HG03442 (cell line): ENCODE measurements around the gene FAM114A1.
"Not testable (repeated sequence)": the region's sequence is repeated elsewhere in the genome, so short reads cannot be mapped to it uniquely, and the experiment has no call there.

ENCODE experiments used
- ATAC-seq: cut with Tn5 transposase; IDR thresholded peaks from one replicate; pipeline ENCODE4 v1.9.1; 2021; ENCODE audit warnings: mild to moderate bottlenecking, moderate library complexity; ENCODE audit not compliant: unreplicated experiment

The FAM114A1 gene

DNA sequence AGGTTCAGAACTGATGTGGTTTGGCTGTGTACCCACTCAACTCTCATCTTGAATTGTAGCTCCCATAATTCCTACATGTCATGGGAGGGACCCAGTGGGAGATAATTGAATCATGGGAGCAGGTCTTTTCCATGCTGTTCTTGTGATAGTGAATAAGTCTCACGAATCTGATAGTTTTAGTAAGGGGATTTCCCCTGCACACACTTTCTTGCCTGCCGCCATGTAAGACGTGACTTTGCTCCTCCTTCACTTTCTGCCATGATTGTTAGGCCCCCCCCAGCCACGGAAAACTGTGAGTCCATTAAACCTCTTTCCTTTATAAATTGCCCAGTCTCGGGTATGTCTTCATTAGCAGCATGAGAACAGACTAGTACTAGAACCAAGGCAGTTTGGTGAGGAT is 91.6 kb downstream of the FAM114A1 start:
- not testable (repeated sequence) for ATAC-seq

DNA sequence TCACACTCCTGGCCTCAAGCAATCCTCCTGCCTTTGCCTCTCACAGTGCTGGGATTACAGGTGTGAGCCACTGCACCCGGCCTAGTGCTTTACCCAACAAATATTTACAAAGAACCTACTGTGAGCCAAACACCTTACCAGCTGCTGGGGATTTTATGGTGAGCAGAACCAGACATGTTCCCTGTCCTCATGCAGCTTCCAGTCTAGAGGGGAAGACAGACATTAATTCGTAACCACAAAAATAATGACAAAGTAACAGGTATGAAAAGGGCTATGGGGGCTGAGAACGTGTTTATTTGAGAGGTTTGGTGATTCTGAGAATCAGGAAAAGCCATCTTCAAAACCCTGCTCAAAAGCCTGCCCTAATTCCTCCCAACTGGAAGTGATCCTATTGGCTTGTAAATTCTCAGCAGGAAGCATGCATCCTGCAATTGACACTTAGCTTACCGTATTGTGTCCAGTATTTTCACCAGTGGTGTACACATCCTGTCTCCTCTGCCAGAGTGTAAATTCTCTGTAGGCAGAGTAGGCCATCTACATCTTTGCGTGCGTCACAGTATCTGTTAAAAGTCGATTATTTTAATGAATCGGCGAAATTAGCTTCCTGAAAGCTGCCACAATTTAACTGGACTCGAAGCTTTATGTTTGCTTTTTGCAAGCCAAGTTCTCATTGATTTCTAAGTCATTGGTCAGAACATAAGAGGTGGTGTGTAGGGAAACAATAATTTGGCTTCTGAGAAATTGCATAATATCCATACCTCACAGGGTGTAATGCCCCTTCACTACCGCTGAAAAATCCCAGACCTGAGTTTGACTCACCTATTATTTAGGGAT is 97.6 kb downstream of the FAM114A1 start:
- ATAC-seq = no peak

DNA sequence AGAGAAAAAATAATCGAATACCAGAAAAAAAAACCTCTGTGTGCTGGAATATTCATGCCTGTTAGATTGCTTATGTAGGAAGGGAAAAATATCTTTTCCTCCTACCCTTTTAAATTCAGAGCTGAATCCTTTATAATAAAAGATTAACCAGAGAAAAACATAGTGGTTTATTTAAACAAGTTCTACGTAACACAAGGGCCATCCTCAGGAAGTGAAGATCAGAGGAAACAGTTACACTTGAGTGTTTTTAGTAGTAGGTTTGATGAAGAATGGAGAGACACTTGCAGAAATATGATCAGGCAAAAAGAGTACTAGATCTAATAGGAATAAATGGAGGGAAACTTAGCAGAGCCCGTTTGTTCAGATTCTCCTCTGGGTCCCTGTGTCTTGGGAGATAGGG is 98.3 kb downstream of the FAM114A1 start:
- no peak for ATAC-seq

DNA sequence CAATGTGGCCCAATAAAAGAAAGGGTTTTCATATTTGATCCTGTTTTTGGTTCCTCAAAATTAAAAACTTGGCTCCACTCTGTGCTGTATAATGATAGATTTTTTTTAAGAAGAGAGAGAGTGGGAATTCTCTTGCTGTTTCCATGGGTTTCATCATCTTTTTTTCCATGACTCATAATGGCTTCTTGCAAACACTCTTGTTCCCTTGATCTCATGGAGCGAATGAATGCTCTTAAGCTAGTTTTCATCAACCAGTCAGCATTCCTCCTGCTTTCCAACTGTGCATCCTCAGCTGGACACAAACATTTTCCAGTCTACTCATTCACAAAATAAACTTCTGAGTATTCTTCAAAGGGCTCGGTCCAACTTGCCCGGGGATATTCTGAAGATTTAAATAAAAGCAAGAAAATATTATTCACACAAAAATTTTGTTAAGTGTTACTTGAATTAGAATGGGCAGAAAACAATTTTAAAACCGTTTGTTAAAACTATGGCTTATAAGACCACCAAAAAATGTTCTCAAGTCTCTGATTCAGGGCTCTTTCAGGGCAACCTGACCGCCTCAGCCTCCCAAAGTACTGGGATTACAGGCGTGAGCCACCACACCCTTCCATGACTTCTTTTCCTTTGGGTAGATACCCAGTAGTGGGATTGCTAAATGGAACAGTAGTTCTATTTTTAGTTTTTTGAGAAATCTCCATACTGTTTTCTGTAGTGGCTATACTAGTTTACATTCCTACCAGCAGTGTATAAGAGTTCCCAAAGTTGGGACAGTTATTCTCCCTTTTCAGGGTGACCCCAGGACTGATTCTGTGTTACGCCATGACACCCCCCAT is 99.9 kb downstream of the FAM114A1 start:
- ATAC-seq = no peak

DNA sequence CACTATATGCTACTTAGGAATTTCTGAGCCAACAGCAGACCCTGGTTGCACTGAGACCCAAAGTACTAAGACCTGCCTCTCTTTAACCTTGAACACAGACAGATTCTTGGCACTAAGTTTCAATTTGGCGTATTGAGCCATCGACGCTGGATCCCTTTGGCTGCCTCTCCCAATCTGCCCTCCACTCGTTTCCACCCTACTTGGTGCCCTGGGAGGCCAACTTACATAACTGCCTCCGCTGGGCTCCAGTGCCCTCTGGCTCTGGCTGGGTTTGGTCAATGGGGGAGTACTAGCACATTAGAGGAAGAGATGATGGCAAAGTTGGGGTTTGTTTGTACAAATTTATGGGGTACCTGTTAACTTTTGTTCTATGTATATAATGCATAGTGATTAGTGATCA is 101.1 kb downstream of the FAM114A1 start:
- ATAC-seq = no peak

DNA sequence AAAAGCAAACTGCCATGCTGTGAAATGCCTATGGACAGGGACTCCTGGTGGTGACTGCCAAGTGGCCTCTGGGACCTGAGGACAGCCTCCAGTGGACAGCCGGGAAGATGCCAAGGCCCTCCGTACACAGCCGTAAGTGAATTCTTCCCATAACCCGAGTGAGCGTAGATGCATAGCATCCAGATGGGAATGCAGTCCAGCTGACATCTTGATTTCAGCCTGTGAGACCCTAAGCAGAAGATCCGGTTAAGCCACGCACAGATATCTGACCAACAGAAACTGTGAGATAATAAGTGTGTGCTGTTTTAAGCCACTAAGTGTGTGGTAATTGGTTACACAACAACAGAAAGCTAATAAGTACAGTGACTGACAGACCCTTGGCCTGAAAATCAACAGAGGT is 108.7 kb downstream of the FAM114A1 start:
- ATAC-seq = no peak

DNA sequence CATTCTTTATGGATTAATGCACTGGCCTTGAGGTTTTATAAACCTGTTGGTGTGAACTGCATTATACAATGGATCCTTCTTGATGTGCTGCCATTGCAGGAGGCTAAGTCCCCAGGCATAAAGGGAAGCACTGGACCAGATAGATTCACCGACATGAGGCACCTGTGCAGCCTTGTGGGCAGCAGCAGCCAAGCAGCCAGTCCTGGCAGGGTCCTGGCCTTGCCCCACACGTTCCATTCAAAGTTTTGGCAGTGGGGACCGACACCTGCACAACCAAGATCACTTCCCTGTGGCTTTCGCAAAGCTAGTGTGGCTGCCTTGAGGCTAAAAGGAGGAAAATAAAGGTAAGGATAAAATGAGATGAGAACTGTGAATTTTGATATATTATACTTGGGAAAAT is 111.5 kb downstream of the FAM114A1 start:
- ATAC-seq = no peak

DNA sequence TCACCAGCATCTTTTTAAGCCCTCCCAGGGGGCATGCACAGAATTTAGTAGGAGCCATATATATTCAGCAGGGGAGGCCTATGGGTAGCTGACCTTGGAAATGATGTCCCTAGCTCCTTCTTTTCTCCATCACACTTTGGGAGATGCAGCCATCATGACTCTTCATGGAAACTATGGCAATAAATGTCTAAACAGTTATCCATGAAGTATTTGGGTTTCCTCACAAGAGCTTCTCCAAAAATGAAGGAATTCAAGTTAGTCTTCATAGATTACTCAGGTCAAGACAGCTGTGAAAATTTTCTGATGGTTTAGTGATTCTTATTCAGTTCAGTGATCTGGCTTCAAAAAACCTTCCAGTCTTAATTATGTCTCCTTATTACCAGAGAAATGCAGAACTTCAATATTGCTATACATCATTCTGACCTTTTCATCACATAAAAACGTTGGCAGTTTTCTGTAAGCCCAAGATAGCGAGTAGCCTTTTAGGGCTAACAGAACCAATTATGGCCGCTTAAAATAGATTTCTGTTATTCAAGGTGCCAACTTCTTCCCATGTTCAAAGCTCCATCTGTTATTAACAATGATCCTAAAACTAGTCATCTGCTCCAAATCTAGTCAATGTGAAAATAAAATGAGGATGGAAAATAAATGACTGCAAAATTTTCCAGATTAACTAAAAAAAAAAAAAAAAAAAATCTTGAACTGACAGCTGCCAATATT is 112.1 kb downstream of the FAM114A1 start:
- ATAC-seq = no peak

DNA sequence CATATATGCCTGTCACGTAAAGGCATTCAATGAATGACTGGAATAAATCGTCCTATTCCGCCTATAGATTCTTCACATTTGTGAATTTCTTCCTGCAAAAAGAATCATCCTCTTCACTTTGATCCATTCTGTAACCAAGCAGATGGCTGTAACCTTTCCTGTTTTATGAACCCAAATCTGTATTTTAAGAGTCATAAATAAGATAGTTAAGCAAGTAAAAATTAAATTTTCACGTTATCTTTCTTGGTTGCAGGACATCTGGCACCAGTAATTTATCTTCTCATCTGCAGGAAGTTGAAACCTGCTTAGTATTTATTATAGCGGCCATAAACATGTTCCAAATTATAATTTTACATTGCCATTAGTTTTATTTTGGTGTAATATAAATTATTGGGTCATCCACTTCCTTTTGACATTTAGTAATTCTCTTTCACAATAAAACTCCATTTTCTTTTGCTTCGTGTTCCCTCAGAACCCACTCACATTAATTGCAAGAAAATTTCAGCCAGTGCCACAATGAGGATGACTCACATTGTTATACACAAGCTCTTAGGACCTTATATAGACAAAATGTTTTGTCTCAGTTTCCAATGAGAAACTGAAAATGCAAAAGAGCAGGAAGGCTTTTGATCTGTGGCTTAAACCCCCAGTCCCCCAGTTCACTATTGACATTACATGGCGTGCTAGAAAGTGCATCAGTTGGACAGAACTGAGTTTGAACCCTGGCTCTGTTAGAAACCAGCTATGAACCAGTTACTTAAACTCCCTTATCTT is 113.5 kb downstream of the FAM114A1 start:
- peak; percentile 62 for ATAC-seq

DNA sequence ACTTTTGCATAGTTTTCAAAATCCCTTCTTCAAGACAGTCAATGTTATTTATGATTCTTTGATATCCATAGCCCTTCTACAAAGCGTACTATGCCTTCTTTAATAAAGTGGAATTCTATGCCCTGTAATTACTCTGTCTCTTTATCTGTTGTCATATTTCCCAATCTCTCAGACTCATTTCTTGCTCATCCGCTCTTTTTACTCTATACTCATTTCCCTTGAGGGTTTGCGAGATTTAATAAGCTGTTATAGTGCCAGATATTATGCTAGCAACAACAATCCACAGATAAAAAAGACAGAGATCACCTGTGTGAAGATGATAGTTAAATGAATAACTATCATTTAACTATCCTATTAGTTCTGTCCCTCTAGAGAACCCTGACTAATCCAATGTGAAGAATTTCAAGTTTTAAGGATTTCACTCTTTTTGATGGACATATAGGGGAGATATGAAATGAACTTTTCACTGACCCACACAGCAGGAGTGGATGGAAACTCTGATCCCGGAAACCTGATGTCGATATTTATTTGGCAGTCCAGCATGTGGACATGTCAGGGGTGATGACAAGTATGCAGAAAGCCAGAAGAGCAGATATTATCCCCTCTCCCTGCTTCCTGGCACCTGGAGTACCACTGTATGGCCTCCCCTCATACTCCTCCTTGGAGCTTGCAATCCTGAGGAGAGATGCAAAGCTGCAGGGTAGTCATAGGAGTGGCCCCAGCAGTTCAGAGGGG is 114.9 kb downstream of the FAM114A1 start:
- no peak for ATAC-seq

DNA sequence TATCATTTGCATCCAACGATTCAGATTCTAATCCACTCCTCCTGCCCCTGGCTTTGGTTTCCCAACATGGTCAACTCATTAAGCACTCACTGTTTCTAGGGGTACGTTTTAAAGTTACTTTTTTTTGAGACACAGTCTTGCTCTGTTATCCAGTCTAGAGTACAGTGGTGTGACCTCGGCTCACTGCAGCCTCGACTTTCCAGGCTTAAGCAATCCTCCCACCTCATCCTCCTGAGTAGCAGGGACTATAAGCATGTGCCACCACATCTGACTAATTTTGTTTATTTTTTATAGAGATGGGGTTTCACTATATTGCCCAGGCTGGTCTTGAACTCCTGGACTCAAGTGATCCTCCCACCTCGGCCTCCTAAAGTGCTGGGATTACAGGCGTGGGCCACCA is 115.7 kb downstream of the FAM114A1 start:
- no peak for ATAC-seq

DNA sequence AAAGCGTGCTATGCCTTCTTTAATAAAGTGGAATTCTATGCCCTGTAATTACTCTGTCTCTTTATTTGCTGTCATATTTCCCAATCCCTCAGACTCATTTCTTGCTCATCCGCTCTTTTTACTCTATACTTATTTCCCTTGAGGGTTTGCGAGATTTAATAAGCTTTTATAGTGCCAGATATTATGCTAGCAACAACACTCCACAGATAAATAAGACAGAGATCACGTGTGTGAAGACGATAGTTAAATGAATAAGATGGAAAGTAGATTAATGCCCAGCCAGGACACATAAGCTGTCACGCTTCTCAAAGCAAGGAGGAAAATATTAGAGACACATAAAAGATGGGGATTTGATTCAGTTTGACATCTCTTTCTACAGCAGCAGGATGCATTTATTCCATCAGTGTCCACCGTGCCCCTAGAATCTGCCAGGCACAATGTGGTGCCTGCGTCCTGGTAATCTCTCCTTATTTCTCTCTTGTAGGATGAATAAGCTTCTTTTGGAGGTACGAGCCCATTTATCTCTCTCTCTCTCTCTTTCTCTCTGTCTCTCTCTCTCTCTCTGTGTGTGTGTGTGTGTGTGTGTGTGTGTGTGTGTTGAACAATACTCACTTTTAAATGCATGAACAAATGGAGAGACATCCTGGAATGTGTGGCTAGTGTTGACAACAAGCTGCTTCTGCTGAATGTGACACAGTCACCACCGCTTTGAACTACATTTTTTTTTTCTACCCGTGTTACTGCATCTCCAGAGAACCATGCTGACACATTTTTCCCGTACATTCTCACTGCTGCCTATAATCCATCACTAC is 116.4 kb downstream of the FAM114A1 start:
- ATAC-seq = no peak

DNA sequence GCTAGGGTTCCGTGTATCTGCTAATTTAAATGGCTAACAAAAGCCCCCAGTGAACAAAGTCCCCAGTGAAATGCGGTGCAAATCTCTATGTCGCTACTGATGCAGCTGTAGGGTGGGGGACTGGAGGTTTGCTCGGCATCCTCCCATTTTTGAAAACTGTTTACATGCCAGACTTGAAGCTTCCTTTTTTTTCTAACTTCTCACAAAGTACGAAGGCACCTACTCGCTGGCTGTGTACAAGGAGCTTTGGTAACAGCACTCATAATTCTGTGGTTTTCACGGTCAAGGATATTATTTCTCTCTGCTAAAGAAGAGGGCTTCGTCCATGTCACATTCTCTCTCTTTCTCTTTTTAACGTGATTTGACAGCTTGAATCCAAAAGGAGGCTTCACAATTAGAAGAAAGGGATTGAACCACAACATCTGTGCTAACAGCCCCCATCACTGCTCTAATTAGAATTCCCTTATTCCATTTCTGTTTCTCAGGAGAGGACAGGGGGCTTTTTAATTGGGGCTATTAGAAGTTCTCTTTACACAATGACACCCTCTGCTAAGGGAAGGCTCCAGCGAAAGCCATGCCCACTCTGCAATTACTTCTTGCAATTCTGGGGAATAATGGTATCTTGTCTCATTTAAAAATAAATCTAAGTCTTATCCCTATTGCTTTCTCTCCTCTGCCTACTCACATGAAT is 117.9 kb downstream of the FAM114A1 start:
- ATAC-seq = no peak

DNA sequence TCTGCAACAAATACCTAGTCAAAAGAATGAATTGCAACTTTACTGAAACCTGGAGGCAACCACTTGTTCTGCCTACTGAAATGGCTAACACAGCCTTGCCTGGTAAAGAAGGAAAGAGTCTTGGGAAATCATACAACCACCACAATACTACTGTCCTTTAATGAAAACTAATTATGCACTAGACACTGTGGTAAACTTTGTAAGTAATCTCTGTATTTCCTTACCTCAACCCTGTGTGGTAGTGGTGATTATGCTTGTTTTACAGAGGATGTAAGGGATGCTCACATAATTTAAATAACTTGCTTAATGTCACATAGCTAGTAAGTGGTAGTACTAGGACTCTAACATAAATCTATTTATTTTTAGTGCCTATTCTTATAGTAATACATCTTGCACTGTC is 119.9 kb downstream of the FAM114A1 start:
- no peak for ATAC-seq

DNA sequence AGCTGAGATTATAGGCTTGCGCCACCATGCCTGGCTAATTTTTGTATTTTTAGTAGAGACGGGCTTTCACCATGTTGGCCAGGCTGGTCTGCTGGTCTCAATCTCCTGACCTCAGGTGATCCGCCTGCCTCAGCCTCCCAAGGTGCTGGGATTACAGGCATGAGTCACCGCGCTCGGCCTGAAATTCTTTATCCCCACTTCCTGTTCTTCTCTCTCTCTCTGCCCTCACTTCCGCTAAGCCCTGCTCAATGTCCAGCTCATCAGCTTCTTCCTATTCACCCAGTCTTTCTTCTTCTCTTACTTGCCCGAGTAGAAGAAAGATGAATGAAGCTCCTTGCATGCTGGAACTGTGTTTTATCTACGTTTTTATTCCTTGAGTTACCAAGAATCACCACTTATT is 120.7 kb downstream of the FAM114A1 start:
- ATAC-seq = not testable (repeated sequence)

DNA sequence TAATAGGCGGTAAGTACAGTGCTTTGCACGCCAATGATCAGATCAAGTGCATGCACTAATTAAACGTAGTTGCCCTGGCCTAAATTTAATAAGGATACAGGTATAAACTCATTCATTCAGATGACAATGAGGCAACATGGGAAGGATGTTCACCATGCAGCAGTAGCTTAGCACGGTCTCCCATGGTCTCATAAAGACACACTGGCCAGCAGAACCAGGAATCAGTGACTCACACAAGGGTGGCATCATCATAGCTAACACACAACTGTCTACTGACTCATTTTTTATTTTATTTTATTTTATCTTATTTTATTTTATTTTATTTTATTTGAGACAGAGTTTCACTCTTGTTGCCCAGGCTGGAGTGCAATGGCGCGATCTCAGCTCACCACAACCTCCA is 121.9 kb downstream of the FAM114A1 start:
- no peak for ATAC-seq

DNA sequence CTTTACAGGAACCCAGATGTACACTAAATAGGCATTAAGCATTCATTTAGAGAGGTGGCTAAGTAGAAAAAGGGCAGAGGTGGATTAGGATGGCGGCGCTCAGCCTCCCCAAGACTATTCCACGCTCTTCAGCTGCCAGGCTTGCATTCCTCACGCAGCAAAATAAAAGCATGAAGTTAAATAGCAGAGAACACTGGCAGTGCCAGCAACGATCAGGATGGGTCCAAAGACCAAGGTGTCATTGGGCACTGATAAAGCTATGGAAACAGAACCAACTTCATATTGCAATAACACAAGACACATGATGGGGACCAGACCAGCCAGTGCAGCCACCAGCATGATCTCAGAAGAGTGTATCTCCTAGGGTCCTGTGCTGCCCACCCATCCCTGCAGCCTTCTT is 122.6 kb downstream of the FAM114A1 start:
- no peak for ATAC-seq

DNA sequence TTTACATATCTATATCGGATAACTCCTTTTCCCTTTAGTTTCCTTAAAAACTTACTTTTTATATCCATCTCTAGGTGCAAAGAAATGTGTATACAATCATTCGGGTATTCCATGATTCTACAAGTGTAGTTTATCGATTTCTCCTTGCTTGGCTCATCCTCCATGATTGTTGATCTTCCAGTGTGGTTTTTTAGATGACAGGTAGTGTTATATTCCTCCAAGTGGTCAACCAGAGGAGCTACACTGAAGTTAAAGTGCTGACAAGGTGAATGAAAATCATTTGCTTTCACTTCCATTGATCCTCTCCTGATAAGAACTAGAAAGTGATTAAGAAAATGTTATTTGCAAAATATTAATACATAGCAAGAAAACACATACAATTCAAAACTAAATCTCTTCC is 126.1 kb downstream of the FAM114A1 start:
- ATAC-seq = no peak

DNA sequence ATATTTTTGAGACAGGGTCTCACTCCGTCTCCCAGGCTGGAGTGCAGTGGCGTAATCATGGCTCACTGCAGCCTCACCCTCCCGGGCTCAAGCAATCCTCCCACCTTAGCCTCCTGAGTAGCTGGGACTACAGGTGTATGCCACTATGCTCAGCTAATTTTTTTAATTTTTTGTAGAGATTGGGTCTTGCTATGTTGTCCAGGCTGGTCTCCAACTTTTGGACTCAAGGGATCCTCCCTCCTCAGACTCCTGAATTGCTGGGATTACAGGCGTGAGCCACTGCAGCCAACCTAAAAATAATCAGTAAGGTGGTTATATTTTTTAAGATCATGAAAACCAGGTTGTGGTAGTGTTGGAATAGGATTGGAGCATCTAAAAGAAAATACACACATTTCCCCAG is 126.5 kb downstream of the FAM114A1 start:
- no peak for ATAC-seq
